K562 (cell line): Measurements from ENCODE around the gene MEF2C. TPM values are rescaled to one million over a fixed set of nuclear protein-coding genes. Genes with fewer than 3 reads are reported as not detected.

Experiments used
- ASH1L ChIP-seq: fragments of 450-650 bp; IDR thresholded peaks from 2 replicates; pipeline ENCODE4 v1.6.1; 2018; ENCODE audit warnings: borderline replicate concordance, mild to moderate bottlenecking, low read depth; ENCODE audit not compliant: partially characterized antibody
- CBFA2T2 ChIP-seq: fragments of 450-650 bp; conservative IDR thresholded peaks from 2 replicates; pipeline ENCODE4 v1.6.1; 2017; ENCODE audit warnings: mild to moderate bottlenecking
- E2F1 ChIP-seq: sonication (generic); formaldehyde crosslinking; IDR thresholded peaks from 2 replicates; pipeline ENCODE4 v1.8.1; 2023; ENCODE audit warnings: mild to moderate bottlenecking, missing genetic modification reagents, moderate library complexity
- EWSR1 ChIP-seq: fragments of 450-650 bp; IDR thresholded peaks from 2 replicates; pipeline ENCODE4 v1.6.1; 2018; ENCODE audit warnings: borderline replicate concordance, mild to moderate bottlenecking, low read depth, moderate library complexity; ENCODE audit not compliant: partially characterized antibody
- MAFF ChIP-seq: IDR thresholded peaks from 2 replicates; pipeline ENCODE4 v1.6.1; 2012; ENCODE audit warnings: low read length, improper control_type of control experiment
- TSHZ1 ChIP-seq: fragments of 250-450 bp; sonication (Bioruptor Pico); IDR thresholded peaks from 2 replicates; pipeline ENCODE4 v1.4.0; 2020; ENCODE audit warnings: mild to moderate bottlenecking, moderate library complexity
- ZBTB40 ChIP-seq, 2 experiments: fragments of 450-650 bp in 1 of 2; sonication (generic) in 1 of 2; formaldehyde crosslinking in 1 of 2; IDR thresholded peaks; 2 replicates each; pipeline versions ENCODE4 v1.7.1 to v1.9.0; 2016 to 2022; ENCODE audit warnings: inconsistent platforms in 1 of 2, mild to moderate bottlenecking in 1 of 2, missing genetic modification reagents in 1 of 2
- polyA plus RNA-seq, 8 experiments: library from polyadenylated mRNA; depleted of rRNA in 4 of 8; stranded (reverse) in 5 of 8; unstranded in 3 of 8; fragments of >200 nt; fragmentation: Nextera tagmentation in 2 of 8; fragmentation: Illumina TruSeq in 1 of 8; extraction: Ambion mirVana in 2 of 8; extraction: Trizol in 1 of 8; gene quantifications; 2 replicates each; pipeline versions ENCODE4 v1.2.1 to v1.2.3, GENCODE V29; 2011 to 2014; ENCODE audit warnings: inconsistent platforms in 1 of 8, missing spikeins in 1 of 8
- total RNA-seq, 7 experiments: library from RNA; depleted of rRNA in 6 of 7; stranded (reverse); fragments of >200 nt in 6 of 7; fragmentation: Illumina TruSeq in 2 of 7; extraction: Trizol in 2 of 7; gene quantifications; 2 replicates each; pipeline versions ENCODE4 v1.2.1 to v1.2.3, GENCODE V29; 2011 to 2021; ENCODE audit warnings: low replicate concordance in 1 of 7

MEF2C gene
- total and polyA plus RNA-seq, 9 of the 15 experiments (the other 6 are each of a cell fraction or from before 2014, with no cell fraction given) = 25.1 to 67.8 (median 58.3) TPM

GRCh38 chr5:88840495-88840894 lies 42.5 kb downstream of the MEF2C start (continued):
- TF ChIP-seq TSHZ1 (CRISPR knock-in tag) (no peak), E2F1 (CRISPR knock-in tag) (no peak), MAFF (no peak), CBFA2T2 (no peak), EWSR1 (no peak), ZBTB40 (IDR thresholded peaks at IDR 0.05) (no peak), ZBTB40 (CRISPR knock-in tag; IDR thresholded peaks at IDR 0.05) (no peak), ASH1L (no peak)
